Measurements from ENCODE around the gene CIB4.

CIB4 gene

GRCh38 chr2:26540961-26541360 lies 100.2 kb downstream of the CIB4 start:
- Histone ChIP-seq H4K8ac (ENCODE audit: low read length) (no peak overlapping the region), H3K9me3 (ENCODE audit: control insufficient read depth, low read length) (no peaks in the 10 kb centered on the region), H3K27me3 (ENCODE audit: control insufficient read depth in 1 of 2, insufficient read depth in 1 of 2, low read length in 2 of 2) (peaks cover 36 to 67% of the 10 kb centered on the region in 2 experiments), H2BK12ac (ENCODE audit: low read length in 2 of 2) (no peak overlapping the region), H3K4me3 (ENCODE audit: insufficient read depth in 1 of 2, low read depth in 1 of 2, low read length in 2 of 2) (no peak overlapping the region), H3K27ac (ENCODE audit: low read length, poor library complexity, severe bottlenecking) (no peak overlapping the region), H2AFZ (ENCODE audit: low read depth, low read length) (no peak overlapping the region), H2AK5ac (ENCODE audit: low read length, severe bottlenecking) (no peak overlapping the region), H3K4me2 (ENCODE audit: low read length, poor library complexity, severe bottlenecking) (no peak overlapping the region), H3K9ac (ENCODE audit: low read length) (no peak overlapping the region), H3K79me1 (replicated peaks; ENCODE audit: low read length, poor library complexity, severe bottlenecking) (no peaks in the 10 kb centered on the region), H2BK5ac (ENCODE audit: low read depth, low read length, poor library complexity, severe bottlenecking) (no peak overlapping the region), H3K4me1 (ENCODE audit: control insufficient read depth, insufficient read depth, low read depth, low read length) (no peaks in the 10 kb centered on the region), H3K4ac (ENCODE audit: low read depth in 1 of 2, low read length in 2 of 2) (no peak overlapping the region), H3K18ac (ENCODE audit: low read depth in 1 of 2, low read length in 2 of 2) (no peak overlapping the region), H3K36me3 (ENCODE audit: control insufficient read depth in 1 of 2, insufficient read depth in 2 of 2, low read depth in 1 of 2, low read length in 2 of 2) (no peaks in the 10 kb centered on the region), H4K91ac (ENCODE audit: low read length) (no peak overlapping the region), H2BK120ac (ENCODE audit: low read depth, low read length) (no peak overlapping the region), H3K14ac (ENCODE audit: low read length in 2 of 2) (no peak overlapping the region), H3K23ac (ENCODE audit: low read length in 2 of 2) (no peak overlapping the region), H2BK15ac (ENCODE audit: low read depth, poor library complexity, severe bottlenecking) (no peak overlapping the region)
- DNase-seq: no peak
- 59% methylated on average over 5 of the region's 6 CpGs for WGBS

- no peak overlapping the region for H2BK5ac ChIP-seq (ENCODE audit: low read depth, low read length, poor library complexity, severe bottlenecking)
- no peaks in the 10 kb centered on the region for H3K79me1 ChIP-seq (replicated peaks; ENCODE audit: low read length, poor library complexity, severe bottlenecking)
- WGBS: 57% methylated on average over 10 of the region's 10 CpGs
- H3K18ac ChIP-seq (ENCODE audit: low read depth in 1 of 2, low read length in 2 of 2): no peak overlapping the region
- no peak overlapping the region for H3K14ac ChIP-seq (ENCODE audit: low read length in 2 of 2)
- H4K8ac ChIP-seq (ENCODE audit: low read length): no peak overlapping the region
- no peaks in the 10 kb centered on the region for H3K9me3 ChIP-seq (ENCODE audit: control insufficient read depth, low read length)
- DNase-seq: no peak
- no peaks in the 10 kb centered on the region for H3K36me3 ChIP-seq (ENCODE audit: control insufficient read depth in 1 of 2, insufficient read depth in 2 of 2, low read depth in 1 of 2, low read length in 2 of 2)
- no peak overlapping the region for H3K27ac ChIP-seq (ENCODE audit: low read length, poor library complexity, severe bottlenecking)
- H2AFZ ChIP-seq (ENCODE audit: low read depth, low read length): no peak overlapping the region
- H3K9ac ChIP-seq (ENCODE audit: low read length): no peak overlapping the region
- H2BK120ac ChIP-seq (ENCODE audit: low read depth, low read length): no peak overlapping the region
- H2BK15ac ChIP-seq (ENCODE audit: low read depth, poor library complexity, severe bottlenecking): no peak overlapping the region
- no peak overlapping the region for H3K4ac ChIP-seq (ENCODE audit: low read depth in 1 of 2, low read length in 2 of 2)
- peaks cover 43 to 73% of the 10 kb centered on the region in 2 experiments for H3K27me3 ChIP-seq (ENCODE audit: control insufficient read depth in 1 of 2, insufficient read depth in 1 of 2, low read length in 2 of 2)
- H3K4me2 ChIP-seq (ENCODE audit: low read length, poor library complexity, severe bottlenecking): no peak overlapping the region
- H4K91ac ChIP-seq (ENCODE audit: low read length): no peak overlapping the region
- no peak overlapping the region for H2BK12ac ChIP-seq (ENCODE audit: low read length in 2 of 2)
- H2AK5ac ChIP-seq (ENCODE audit: low read length, severe bottlenecking): no peak overlapping the region
- no peak overlapping the region for H3K23ac ChIP-seq (ENCODE audit: low read length in 2 of 2)
- no peaks in the 10 kb centered on the region for H3K4me1 ChIP-seq (ENCODE audit: control insufficient read depth, insufficient read depth, low read depth, low read length)
- H3K4me3 ChIP-seq (ENCODE audit: insufficient read depth in 1 of 2, low read depth in 1 of 2, low read length in 2 of 2): no peak overlapping the region
These were observed 100.9 kb downstream of the CIB4 start for GRCh38 chr2:26540306-26540705.

GRCh38 chr2:26537826-26538475 lies 103.2 kb downstream of the CIB4 start:
- Histone ChIP-seq H3K9me3 (ENCODE audit: control insufficient read depth, low read length) (no peaks in the 10 kb centered on the region), H2BK5ac (ENCODE audit: low read depth, low read length, poor library complexity, severe bottlenecking) (no peak overlapping the region), H3K4me1 (ENCODE audit: control insufficient read depth, insufficient read depth, low read depth, low read length) (no peaks in the 10 kb centered on the region), H3K36me3 (ENCODE audit: control insufficient read depth in 1 of 2, insufficient read depth in 2 of 2, low read depth in 1 of 2, low read length in 2 of 2) (no peaks in the 10 kb centered on the region), H2AK5ac (ENCODE audit: low read length, severe bottlenecking) (no peak overlapping the region), H4K8ac (ENCODE audit: low read length) (no peak overlapping the region), H3K18ac (ENCODE audit: low read depth in 1 of 2, low read length in 2 of 2) (no peak overlapping the region), H3K4ac (ENCODE audit: low read depth in 1 of 2, low read length in 2 of 2) (no peak overlapping the region), H2BK15ac (ENCODE audit: low read depth, poor library complexity, severe bottlenecking) (no peak overlapping the region), H3K27me3 (ENCODE audit: control insufficient read depth in 1 of 2, insufficient read depth in 1 of 2, low read length in 2 of 2) (peaks cover 63 to 83% of the 10 kb centered on the region in 2 experiments), H2BK12ac (ENCODE audit: low read length in 2 of 2) (no peak overlapping the region), H3K4me3 (ENCODE audit: insufficient read depth in 1 of 2, low read depth in 1 of 2, low read length in 2 of 2) (no peak overlapping the region), H3K9ac (ENCODE audit: low read length) (no peak overlapping the region), H3K4me2 (ENCODE audit: low read length, poor library complexity, severe bottlenecking) (no peak overlapping the region), H2BK120ac (ENCODE audit: low read depth, low read length) (no peak overlapping the region), H3K23ac (ENCODE audit: low read length in 2 of 2) (no peak overlapping the region), H4K91ac (ENCODE audit: low read length) (no peak overlapping the region), H3K27ac (ENCODE audit: low read length, poor library complexity, severe bottlenecking) (no peak overlapping the region), H3K79me1 (replicated peaks; ENCODE audit: low read length, poor library complexity, severe bottlenecking) (no peaks in the 10 kb centered on the region), H3K14ac (ENCODE audit: low read length in 2 of 2) (no peak overlapping the region), H2AFZ (ENCODE audit: low read depth, low read length) (no peak overlapping the region)
- WGBS: 74% methylated on average over 13 of the region's 14 CpGs
- DNase-seq: no peak

- Histone ChIP-seq H3K27me3 (ENCODE audit: control insufficient read depth in 1 of 2, insufficient read depth in 1 of 2, low read length in 2 of 2) (peaks cover 64 to 83% of the 10 kb centered on the region in 2 experiments), H4K8ac (ENCODE audit: low read length) (no peak overlapping the region)
- 85% methylated on average over 12 of the region's 17 CpGs for WGBS
These were observed 103.9 kb downstream of the CIB4 start for GRCh38 chr2:26537069-26537825.

More at GRCh38 chr2:26537069-26537825, 103.9 kb downstream of the CIB4 start:
- H2BK5ac ChIP-seq (ENCODE audit: low read depth, low read length, poor library complexity, severe bottlenecking): no peak overlapping the region
- no peak overlapping the region for H2BK15ac ChIP-seq (ENCODE audit: low read depth, poor library complexity, severe bottlenecking)
- H3K4me2 ChIP-seq (ENCODE audit: low read length, poor library complexity, severe bottlenecking): no peak overlapping the region
- H3K18ac ChIP-seq (ENCODE audit: low read depth in 1 of 2, low read length in 2 of 2): no peak overlapping the region
- H2BK120ac ChIP-seq (ENCODE audit: low read depth, low read length): no peak overlapping the region
- DNase-seq: no peak
- no peaks in the 10 kb centered on the region for H3K36me3 ChIP-seq (ENCODE audit: control insufficient read depth in 1 of 2, insufficient read depth in 2 of 2, low read depth in 1 of 2, low read length in 2 of 2)
- no peak overlapping the region for H3K4ac ChIP-seq (ENCODE audit: low read depth in 1 of 2, low read length in 2 of 2)
- no peaks in the 10 kb centered on the region for H3K79me1 ChIP-seq (replicated peaks; ENCODE audit: low read length, poor library complexity, severe bottlenecking)
- H3K14ac ChIP-seq (ENCODE audit: low read length in 2 of 2): no peak overlapping the region
- H2AK5ac ChIP-seq (ENCODE audit: low read length, severe bottlenecking): no peak overlapping the region
- no peaks in the 10 kb centered on the region for H3K4me1 ChIP-seq (ENCODE audit: control insufficient read depth, insufficient read depth, low read depth, low read length)
- no peak overlapping the region for H3K4me3 ChIP-seq (ENCODE audit: insufficient read depth in 1 of 2, low read depth in 1 of 2, low read length in 2 of 2)
- H2AFZ ChIP-seq (ENCODE audit: low read depth, low read length): no peak overlapping the region
- H2BK12ac ChIP-seq (ENCODE audit: low read length in 2 of 2): no peak overlapping the region
- H3K9me3 ChIP-seq (ENCODE audit: control insufficient read depth, low read length): no peaks in the 10 kb centered on the region
- no peak overlapping the region for H3K23ac ChIP-seq (ENCODE audit: low read length in 2 of 2)
- H3K27ac ChIP-seq (ENCODE audit: low read length, poor library complexity, severe bottlenecking): no peak overlapping the region
- no peak overlapping the region for H4K91ac ChIP-seq (ENCODE audit: low read length)
- H3K9ac ChIP-seq (ENCODE audit: low read length): no peak overlapping the region
